ENCODE measurements around the gene MED13L. TPM values are rescaled to one million over a fixed set of nuclear protein-coding genes. Genes with fewer than 3 reads are reported as not detected.

The MED13L gene
- total and polyA plus RNA-seq, 2 experiments from 2014 or later, result 11.7 to 88.7 TPM

DNA sequence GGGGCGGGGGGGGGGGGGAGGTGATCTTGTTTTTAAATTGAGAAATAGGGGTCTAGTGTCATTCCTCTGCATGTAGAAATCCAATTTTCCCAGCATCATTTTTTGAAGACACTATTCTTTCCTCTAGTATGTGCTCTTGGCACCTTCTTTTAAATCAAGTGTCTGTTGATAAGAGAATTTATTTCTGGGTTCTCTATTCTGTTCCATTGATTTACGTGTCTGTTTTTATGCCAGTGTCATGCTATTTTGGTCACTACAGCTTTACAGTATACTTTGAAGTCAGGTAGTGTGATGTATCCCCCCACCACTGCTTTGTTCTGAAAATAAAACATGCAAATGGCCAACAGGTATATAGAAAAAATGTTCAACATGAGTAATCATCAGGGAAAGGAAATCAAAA, 252.7 kb downstream of the MED13L start:
- no peak overlapping the region for H3K27ac ChIP-seq
- peaks cover 100% of the 10 kb centered on the region for H3K79me2 ChIP-seq (ENCODE audit: insufficient read depth)
- H3K4me3 ChIP-seq, result no peak overlapping the region
- TF ChIP-seq EZH2 (IDR thresholded peaks at IDR 0.05; ENCODE audit: insufficient read depth, poor library complexity, severe bottlenecking) (no peak), EZH2phosphoT487 (IDR thresholded peaks at IDR 0.05; ENCODE audit: insufficient read depth, low read depth) (no peak)
- no peaks in the 10 kb centered on the region for H3K9me2 ChIP-seq (ENCODE audit: insufficient read depth)
- H3K27me3 ChIP-seq (replicated peaks; ENCODE audit: insufficient read depth), result no peaks in the 10 kb centered on the region
- no peaks in the 10 kb centered on the region for H3K36me3 ChIP-seq (ENCODE audit: low read depth)
- H3K9ac ChIP-seq, result no peak overlapping the region
- no peaks in the 10 kb centered on the region for H3K4me1 ChIP-seq (ENCODE audit: insufficient read depth)
- WGBS, 2 experiments (ENCODE audit: low coverage in 1 of 2, low lambda C conversion rate in 2 of 2, missing lambda C conversion rate in 2 of 2), result 69 to 74% methylated on average over 2 of the region's 2 CpGs
- in situ Hi-C loops (cut with MboI), result loop anchor here (25.0 kb wide), 2 partner anchors 213 to 588 kb away; no protein-coding TSS in a partner anchor
- H2AFZ ChIP-seq, result no peak overlapping the region
- peaks cover 18% of the 10 kb centered on the region; the same call in 1 of the 2 replicates for H4K20me1 ChIP-seq (ENCODE audit: insufficient read depth)
- no peak for DNase-seq
- no peak overlapping the region for H3K4me2 ChIP-seq (ENCODE audit: unreplicated experiment)
- H3F3A ChIP-seq (ENCODE audit: insufficient read depth), result no peaks in the 10 kb centered on the region
- H3K9me3 ChIP-seq (ENCODE audit: low read depth), result no peaks in the 10 kb centered on the region

DNA sequence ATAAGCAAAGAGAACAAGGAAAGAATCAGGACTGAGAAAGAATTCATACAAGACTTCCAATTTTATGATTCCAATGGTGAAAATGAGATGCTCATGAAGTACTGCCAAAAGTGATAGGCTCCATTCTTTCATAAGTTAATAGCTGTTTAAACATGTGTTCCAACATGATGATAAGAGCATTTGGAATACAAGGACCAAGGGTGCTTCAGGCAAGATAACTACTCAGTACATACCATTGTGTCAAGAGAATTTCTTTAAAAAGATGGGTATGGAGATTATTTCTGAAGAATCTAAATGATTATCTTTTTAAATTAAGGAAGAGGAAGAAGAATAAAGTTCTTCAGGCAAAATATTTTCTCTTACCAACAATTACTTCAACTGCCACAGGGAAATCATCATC, 258.1 kb downstream of the MED13L start:
- no peak for TF ChIP-seq EZH2 (IDR thresholded peaks at IDR 0.05; ENCODE audit: insufficient read depth, poor library complexity, severe bottlenecking)
- no peak for TF ChIP-seq EZH2phosphoT487 (IDR thresholded peaks at IDR 0.05; ENCODE audit: insufficient read depth, low read depth)
- H3K27ac ChIP-seq, result no peak overlapping the region
- no peaks in the 10 kb centered on the region for H3K4me1 ChIP-seq (ENCODE audit: insufficient read depth)
- no peak for DNase-seq
- peaks cover 21% of the 10 kb centered on the region; the same call in 1 of the 2 replicates for H3F3A ChIP-seq (ENCODE audit: insufficient read depth)
- H3K9me3 ChIP-seq (ENCODE audit: low read depth), result no peaks in the 10 kb centered on the region
- in situ Hi-C loops (cut with MboI), result loop anchor here (25.0 kb wide), 2 partner anchors 218 to 593 kb away; no protein-coding TSS in a partner anchor
- H3K36me3 ChIP-seq (ENCODE audit: low read depth), result peaks cover 27% of the 10 kb centered on the region
- no peak overlapping the region for H2AFZ ChIP-seq
- peaks cover 98% of the 10 kb centered on the region for H3K79me2 ChIP-seq (ENCODE audit: insufficient read depth)
- peaks cover 19% of the 10 kb centered on the region; the same call in 1 of the 2 replicates for H4K20me1 ChIP-seq (ENCODE audit: insufficient read depth)
- no peak overlapping the region for H3K4me2 ChIP-seq (ENCODE audit: unreplicated experiment)
- no peaks in the 10 kb centered on the region for H3K9me2 ChIP-seq (ENCODE audit: insufficient read depth)
- H3K9ac ChIP-seq, result no peak overlapping the region
- no peaks in the 10 kb centered on the region for H3K27me3 ChIP-seq (replicated peaks; ENCODE audit: insufficient read depth)
- no peak overlapping the region for H3K4me3 ChIP-seq

DNA sequence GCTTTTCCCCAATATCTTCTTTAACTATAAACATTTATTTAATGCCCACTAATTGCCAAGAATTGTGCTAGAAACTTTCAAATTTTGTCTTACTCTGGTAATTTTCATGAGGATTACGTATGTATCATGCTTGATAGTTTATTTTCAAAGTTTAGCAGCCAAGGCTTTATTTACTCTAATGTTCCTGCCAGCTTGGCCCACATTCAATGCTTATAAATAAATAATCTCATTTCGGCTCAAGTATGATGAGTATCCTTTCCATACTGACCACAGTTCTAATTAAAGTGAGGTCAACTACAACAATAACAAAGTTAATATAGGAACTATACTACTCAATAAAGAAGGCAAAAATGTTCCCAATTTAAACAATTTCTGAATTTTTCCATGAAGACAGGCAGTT, 259.2 kb downstream of the MED13L start:
- H3F3A ChIP-seq (ENCODE audit: insufficient read depth), result peaks cover 21% of the 10 kb centered on the region; the same call in 1 of the 2 replicates
- no peak for DNase-seq
- in situ Hi-C loops (cut with MboI), result loop anchor here (25.0 kb wide), 2 partner anchors 219 to 594 kb away; no protein-coding TSS in a partner anchor
- no peak overlapping the region for H3K27ac ChIP-seq
- no peak overlapping the region for H3K9ac ChIP-seq
- H3K9me3 ChIP-seq (ENCODE audit: low read depth), result no peaks in the 10 kb centered on the region
- peaks cover 11% of the 10 kb centered on the region; the same call in 1 of the 2 replicates for H4K20me1 ChIP-seq (ENCODE audit: insufficient read depth)
- no peak for TF ChIP-seq EZH2 (IDR thresholded peaks at IDR 0.05; ENCODE audit: insufficient read depth, poor library complexity, severe bottlenecking)
- no peak for TF ChIP-seq EZH2phosphoT487 (IDR thresholded peaks at IDR 0.05; ENCODE audit: insufficient read depth, low read depth)
- no peaks in the 10 kb centered on the region for H3K27me3 ChIP-seq (replicated peaks; ENCODE audit: insufficient read depth)
- WGBS, 2 experiments (ENCODE audit: low coverage in 1 of 2, low lambda C conversion rate in 2 of 2, missing lambda C conversion rate in 2 of 2), result 54 to 60% methylated on average over 2 of the region's 2 CpGs
- no peak overlapping the region for H3K4me3 ChIP-seq
- no peak overlapping the region for H2AFZ ChIP-seq
- H3K79me2 ChIP-seq (ENCODE audit: insufficient read depth), result peaks cover 98% of the 10 kb centered on the region
- no peaks in the 10 kb centered on the region for H3K4me1 ChIP-seq (ENCODE audit: insufficient read depth)
- no peak overlapping the region for H3K4me2 ChIP-seq (ENCODE audit: unreplicated experiment)
- no peaks in the 10 kb centered on the region for H3K9me2 ChIP-seq (ENCODE audit: insufficient read depth)
- H3K36me3 ChIP-seq (ENCODE audit: low read depth), result peaks cover 39% of the 10 kb centered on the region

DNA sequence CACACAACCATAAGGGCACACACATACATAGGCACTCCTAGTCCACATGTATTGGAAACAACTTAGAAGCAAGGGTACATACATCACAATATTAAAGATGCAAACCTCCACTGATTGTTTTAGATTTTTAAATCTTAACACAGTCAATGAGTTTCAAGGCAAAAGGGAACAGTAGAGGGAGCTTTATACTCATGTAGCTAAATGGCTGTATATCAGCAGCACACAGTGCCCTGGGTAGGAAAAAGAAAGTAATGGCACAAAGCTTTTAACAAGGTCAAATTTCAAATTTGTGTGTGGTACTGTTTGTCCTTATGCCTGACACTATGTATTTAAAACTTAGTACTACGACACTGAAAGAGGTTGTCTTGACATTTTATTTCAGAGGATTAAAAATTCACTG, 262.0 kb downstream of the MED13L start:
- Histone ChIP-seq H3K9ac (no peak overlapping the region), H2AFZ (no peak overlapping the region), H3K9me2 (ENCODE audit: insufficient read depth) (no peaks in the 10 kb centered on the region), H3K4me1 (ENCODE audit: insufficient read depth) (no peaks in the 10 kb centered on the region), H4K20me1 (ENCODE audit: insufficient read depth) (peaks cover 7% of the 10 kb centered on the region; the same call in 1 of the 2 replicates), H3K9me3 (ENCODE audit: low read depth) (no peaks in the 10 kb centered on the region), H3K36me3 (ENCODE audit: low read depth) (peaks cover 62% of the 10 kb centered on the region), H3K27ac (no peak overlapping the region), H3K79me2 (ENCODE audit: insufficient read depth) (peaks cover 97% of the 10 kb centered on the region), H3K27me3 (replicated peaks; ENCODE audit: insufficient read depth) (no peaks in the 10 kb centered on the region), H3K4me3 (no peak overlapping the region), H3F3A (ENCODE audit: insufficient read depth) (peaks cover 21% of the 10 kb centered on the region; the same call in 1 of the 2 replicates), H3K4me2 (ENCODE audit: unreplicated experiment) (no peak overlapping the region)
- in situ Hi-C loops (cut with MboI), result loop anchor here (25.0 kb wide), 2 partner anchors 222 to 597 kb away; no protein-coding TSS in a partner anchor
- TF ChIP-seq EZH2 (IDR thresholded peaks at IDR 0.05; ENCODE audit: insufficient read depth, poor library complexity, severe bottlenecking) (no peak), EZH2phosphoT487 (IDR thresholded peaks at IDR 0.05; ENCODE audit: insufficient read depth, low read depth) (no peak)
- 5 to 7% methylated on average over 1 of the region's 1 CpG for WGBS, 2 experiments (ENCODE audit: low coverage in 1 of 2, low lambda C conversion rate in 2 of 2, missing lambda C conversion rate in 2 of 2)
- peak; percentile 77 for DNase-seq
